Measurements from ENCODE around the gene APOA4.

DNA sequence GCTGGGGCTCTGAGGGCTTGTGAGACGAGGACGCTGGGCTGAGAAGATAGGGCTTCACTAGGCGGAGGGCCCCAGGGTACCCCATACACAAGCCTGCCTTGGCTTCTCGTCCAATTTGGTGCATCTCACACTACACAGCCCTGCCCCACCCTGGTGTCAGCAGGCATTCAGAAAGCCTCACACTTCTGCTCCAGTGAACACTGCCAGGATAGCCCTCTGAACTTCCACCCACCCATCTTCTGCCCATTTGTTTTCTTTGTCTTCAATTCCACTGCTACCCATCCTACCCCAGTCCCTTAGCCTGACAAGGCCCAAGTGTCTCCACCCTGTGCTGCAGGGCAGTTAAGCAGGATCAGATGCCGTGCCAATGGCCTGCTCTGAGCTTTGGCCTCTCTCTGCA is 48.4 kb downstream of the APOA4 start:
- TF ChIP-seq POLR2AphosphoS5 (IDR thresholded peaks at IDR 0.05) = no peak
- no peak for TF ChIP-seq TAF1 (IDR thresholded peaks at IDR 0.05; ENCODE audit: low read depth)
- TF ChIP-seq, protein P1, sequence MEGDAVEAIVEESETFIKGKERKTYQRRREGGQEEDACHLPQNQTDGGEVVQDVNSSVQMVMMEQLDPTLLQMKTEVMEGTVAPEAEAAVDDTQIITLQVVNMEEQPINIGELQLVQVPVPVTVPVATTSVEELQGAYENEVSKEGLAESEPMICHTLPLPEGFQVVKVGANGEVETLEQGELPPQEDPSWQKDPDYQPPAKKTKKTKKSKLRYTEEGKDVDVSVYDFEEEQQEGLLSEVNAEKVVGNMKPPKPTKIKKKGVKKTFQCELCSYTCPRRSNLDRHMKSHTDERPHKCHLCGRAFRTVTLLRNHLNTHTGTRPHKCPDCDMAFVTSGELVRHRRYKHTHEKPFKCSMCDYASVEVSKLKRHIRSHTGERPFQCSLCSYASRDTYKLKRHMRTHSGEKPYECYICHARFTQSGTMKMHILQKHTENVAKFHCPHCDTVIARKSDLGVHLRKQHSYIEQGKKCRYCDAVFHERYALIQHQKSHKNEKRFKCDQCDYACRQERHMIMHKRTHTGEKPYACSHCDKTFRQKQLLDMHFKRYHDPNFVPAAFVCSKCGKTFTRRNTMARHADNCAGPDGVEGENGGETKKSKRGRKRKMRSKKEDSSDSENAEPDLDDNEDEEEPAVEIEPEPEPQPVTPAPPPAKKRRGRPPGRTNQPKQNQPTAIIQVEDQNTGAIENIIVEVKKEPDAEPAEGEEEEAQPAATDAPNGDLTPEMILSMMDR (IDR thresholded peaks at IDR 0.05; ENCODE audit: poor library complexity, severe bottlenecking) = no peak
- no peak for TF ChIP-seq EZH2 (IDR thresholded peaks at IDR 0.05; ENCODE audit: borderline replicate concordance, insufficient read depth, low read length, poor library complexity, severe bottlenecking)
- TF ChIP-seq SMC3 (conservative IDR thresholded peaks at IDR 0.05; ENCODE audit: poor library complexity) = no peak
- TF ChIP-seq EP300 (conservative IDR thresholded peaks at IDR 0.05; ENCODE audit: poor library complexity, severe bottlenecking) = no peak
- TF ChIP-seq, protein P2, sequence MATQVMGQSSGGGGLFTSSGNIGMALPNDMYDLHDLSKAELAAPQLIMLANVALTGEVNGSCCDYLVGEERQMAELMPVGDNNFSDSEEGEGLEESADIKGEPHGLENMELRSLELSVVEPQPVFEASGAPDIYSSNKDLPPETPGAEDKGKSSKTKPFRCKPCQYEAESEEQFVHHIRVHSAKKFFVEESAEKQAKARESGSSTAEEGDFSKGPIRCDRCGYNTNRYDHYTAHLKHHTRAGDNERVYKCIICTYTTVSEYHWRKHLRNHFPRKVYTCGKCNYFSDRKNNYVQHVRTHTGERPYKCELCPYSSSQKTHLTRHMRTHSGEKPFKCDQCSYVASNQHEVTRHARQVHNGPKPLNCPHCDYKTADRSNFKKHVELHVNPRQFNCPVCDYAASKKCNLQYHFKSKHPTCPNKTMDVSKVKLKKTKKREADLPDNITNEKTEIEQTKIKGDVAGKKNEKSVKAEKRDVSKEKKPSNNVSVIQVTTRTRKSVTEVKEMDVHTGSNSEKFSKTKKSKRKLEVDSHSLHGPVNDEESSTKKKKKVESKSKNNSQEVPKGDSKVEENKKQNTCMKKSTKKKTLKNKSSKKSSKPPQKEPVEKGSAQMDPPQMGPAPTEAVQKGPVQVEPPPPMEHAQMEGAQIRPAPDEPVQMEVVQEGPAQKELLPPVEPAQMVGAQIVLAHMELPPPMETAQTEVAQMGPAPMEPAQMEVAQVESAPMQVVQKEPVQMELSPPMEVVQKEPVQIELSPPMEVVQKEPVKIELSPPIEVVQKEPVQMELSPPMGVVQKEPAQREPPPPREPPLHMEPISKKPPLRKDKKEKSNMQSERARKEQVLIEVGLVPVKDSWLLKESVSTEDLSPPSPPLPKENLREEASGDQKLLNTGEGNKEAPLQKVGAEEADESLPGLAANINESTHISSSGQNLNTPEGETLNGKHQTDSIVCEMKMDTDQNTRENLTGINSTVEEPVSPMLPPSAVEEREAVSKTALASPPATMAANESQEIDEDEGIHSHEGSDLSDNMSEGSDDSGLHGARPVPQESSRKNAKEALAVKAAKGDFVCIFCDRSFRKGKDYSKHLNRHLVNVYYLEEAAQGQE (IDR thresholded peaks at IDR 0.05; ENCODE audit: borderline replicate concordance) = no peak
